GM21360 (cell line): ENCODE data around the gene ALK.

ENCODE experiments used
- ATAC-seq: cut with Tn5 transposase; IDR thresholded peaks from one replicate; pipeline ENCODE4 v1.9.1; 2021; ENCODE audit warnings: mild to moderate bottlenecking, moderate library complexity; ENCODE audit not compliant: unreplicated experiment

ALK gene

GRCh38 chr2:29187926-29188325, 733.5 kb downstream of the ALK start:
- no peak for ATAC-seq

GRCh38 chr2:29186817-29187216, 734.6 kb downstream of the ALK start:
- no peak for ATAC-seq

- no peak for ATAC-seq
Measured at GRCh38 chr2:29184531-29184930, 736.9 kb downstream of the ALK start.

GRCh38 chr2:29182920-29183319, 738.5 kb downstream of the ALK start:
- no peak for ATAC-seq

GRCh38 chr2:29182334-29182733, 739.1 kb downstream of the ALK start:
- ATAC-seq = no peak

- ATAC-seq = no peak
Measured at GRCh38 chr2:29175338-29175737, 746.0 kb downstream of the ALK start.

GRCh38 chr2:29174937-29175336, 746.4 kb downstream of the ALK start:
- ATAC-seq = no peak

- no peak for ATAC-seq
Measured at GRCh38 chr2:29166242-29167039, 754.9 kb downstream of the ALK start.

- no peak for ATAC-seq
Measured at GRCh38 chr2:29165362-29166241, 755.8 kb downstream of the ALK start.

GRCh38 chr2:29164091-29164846, 757.1 kb downstream of the ALK start:
- ATAC-seq = no peak

GRCh38 chr2:29162204-29162928, 759.0 kb downstream of the ALK start:
- no peak for ATAC-seq

GRCh38 chr2:29160184-29160583, 761.2 kb downstream of the ALK start:
- no peak for ATAC-seq

- ATAC-seq = no peak
Measured at GRCh38 chr2:29159125-29159524, 762.3 kb downstream of the ALK start.

GRCh38 chr2:29157131-29157530, 764.3 kb downstream of the ALK start:
- ATAC-seq = no peak

GRCh38 chr2:29155578-29155977, 765.8 kb downstream of the ALK start:
- no peak for ATAC-seq

- ATAC-seq = no peak
Measured at GRCh38 chr2:29154610-29155009, 766.8 kb downstream of the ALK start.

GRCh38 chr2:29147963-29148362, 773.4 kb downstream of the ALK start:
- ATAC-seq = no peak

GRCh38 chr2:29146197-29146596, 775.2 kb downstream of the ALK start:
- no peak for ATAC-seq

GRCh38 chr2:29143657-29144056, 777.7 kb downstream of the ALK start:
- no peak for ATAC-seq
